Cortex of kidney (tissue), 1 donor: ENCODE data around the gene SEPSECS.

ENCODE experiments used
- DNase-seq: peaks from one replicate; lab custom pipeline; 2025; lab: John Stamatoyannopoulos, UW

Gene SEPSECS

GRCh38 chr4:25155947-25156346 is 4.3 kb downstream of the SEPSECS start:
- DNase-seq: no peak

DNA sequence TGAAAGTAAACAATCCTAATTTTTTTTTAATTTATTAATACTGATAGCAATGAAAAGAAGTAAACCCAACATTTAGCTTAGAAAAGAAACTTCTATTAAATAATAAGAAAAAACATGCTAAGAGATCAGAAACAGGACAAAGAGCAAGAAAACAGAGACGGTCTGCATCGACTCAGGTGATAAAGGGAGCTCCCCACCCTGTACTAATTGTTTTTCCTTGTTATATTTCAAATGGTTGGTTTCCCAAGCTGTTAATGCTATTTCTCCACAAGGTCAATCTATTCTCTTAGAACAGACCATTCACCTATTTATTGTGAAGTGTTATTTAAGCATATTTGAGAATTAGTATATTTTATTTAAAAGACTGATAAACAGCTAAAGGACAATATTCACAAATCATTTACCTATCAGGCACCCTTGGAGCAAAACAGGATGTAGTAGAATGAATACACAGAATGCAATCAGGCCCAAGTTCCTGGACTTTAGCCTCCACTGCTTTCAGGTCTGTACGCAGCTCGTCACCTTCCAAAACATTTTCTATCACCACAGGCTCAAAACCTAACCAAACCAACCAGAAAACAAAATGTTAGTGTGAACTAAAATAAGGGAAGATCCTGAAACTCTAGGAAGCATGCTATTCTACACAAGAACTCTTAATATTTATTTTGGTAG is 5.5 kb downstream of the SEPSECS start:
- no peak for DNase-seq

DNA sequence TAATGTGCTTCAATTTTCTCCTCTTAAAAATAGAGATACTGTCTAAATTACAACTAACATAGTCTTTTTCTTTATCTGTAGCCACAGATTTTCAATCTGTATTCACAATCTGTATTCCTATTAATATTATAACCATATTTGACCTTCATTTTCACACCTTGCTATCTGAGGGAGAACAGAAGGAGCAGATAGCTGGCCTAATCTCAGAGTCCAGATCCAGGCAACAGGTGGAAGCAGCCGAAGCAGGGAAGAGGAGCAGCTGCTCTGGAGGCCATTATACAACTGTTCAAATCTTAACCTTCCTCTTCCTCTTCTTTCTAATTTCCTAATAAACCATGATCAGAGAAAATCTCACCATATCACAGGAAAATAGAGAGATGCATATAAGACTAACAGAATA is 14.2 kb downstream of the SEPSECS start:
- DNase-seq: no peak

- DNase-seq: no peak
Measured at GRCh38 chr4:25144870-25145481, 15.3 kb downstream of the SEPSECS start.

DNA sequence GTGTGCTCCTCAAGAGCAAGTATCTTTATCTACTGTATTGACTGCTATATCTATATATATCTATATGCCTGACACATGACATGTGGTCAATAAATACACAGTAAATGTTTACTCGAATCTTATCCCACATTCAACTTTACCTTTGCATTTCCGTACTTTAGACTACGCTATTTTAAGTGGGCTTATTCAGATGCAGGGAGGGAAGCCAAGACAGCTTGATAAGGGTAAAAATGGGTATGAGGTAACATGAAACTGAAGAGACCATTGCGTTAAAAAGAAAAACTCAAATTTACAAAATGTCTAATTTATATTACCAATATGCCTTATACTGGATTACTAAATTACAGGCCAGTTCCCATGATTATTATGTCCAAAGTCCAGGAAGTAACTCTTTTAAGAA is 17.8 kb downstream of the SEPSECS start:
- DNase-seq: no peak

GRCh38 chr4:25141592-25141991 is 18.7 kb downstream of the SEPSECS start:
- DNase-seq: no peak

GRCh38 chr4:25133132-25133531 is 27.1 kb downstream of the SEPSECS start:
- no peak for DNase-seq

DNA sequence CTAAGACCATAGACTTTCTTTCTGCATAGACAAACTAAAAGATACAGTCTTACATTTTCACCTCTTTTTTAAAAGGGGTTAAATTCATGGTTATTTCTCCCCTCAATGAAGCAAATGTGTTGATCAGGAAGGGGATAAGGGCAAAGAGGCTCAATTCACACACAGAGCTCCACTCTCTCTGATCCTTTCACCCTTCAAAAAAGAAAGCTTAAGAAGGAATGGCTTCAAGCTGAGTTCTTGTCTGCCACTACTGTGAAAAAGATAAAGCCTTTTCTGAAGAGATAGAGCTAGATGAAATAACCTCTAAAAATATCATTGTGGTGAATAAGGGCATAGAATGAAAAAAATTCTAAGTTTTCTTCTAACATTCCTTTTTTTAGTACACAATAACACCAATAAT is 28.3 kb downstream of the SEPSECS start:
- DNase-seq: no peak

GRCh38 chr4:25131381-25131780 is 28.9 kb downstream of the SEPSECS start:
- DNase-seq: no peak

GRCh38 chr4:25129917-25130316 is 30.3 kb downstream of the SEPSECS start:
- DNase-seq: no peak

DNA sequence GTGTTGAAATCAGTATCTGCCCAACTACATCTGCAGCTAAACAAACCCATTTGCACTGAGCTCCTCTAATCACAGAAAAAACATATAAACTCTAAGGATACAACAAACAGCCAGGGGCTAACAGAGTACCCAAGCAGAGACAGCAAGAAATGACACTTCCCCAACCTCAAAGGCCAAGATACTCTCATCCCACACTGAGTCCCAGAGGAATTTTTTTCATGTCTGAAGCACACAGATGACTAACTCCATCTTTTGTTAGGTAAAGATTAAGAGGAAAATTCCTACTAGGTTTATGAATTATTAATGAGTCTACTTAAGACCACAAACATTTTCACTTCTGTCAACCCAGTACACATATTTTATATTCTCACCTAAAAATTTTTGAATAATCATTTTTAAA is 31.6 kb downstream of the SEPSECS start:
- DNase-seq: no peak

DNA sequence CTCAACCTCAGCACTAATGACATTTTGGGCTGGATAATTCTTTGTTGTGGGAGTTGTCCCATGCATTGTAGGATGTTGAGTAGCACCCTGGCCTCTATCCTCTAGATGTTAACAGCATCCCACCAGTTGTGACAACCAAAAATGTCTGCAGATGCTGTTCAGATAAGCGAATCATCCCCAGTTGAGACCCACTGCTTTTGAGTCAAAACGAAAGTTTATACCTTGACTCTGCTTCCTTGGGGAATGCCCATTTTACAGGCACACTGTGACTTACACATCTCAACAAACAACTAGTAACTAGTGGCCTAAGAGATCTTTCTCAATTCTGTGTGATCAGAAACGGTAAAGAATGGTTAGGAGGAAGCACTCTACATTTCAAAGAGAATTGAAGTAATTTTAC is 37.0 kb downstream of the SEPSECS start:
- no peak for DNase-seq

- DNase-seq: no peak
Measured at GRCh38 chr4:25120146-25120940, 39.9 kb downstream of the SEPSECS start.

- DNase-seq: no peak
Measured at GRCh38 chr4:25117716-25118472, 42.4 kb downstream of the SEPSECS start.

- DNase-seq: no peak
Measured at GRCh38 chr4:25117274-25117673, 43.0 kb downstream of the SEPSECS start.

DNA sequence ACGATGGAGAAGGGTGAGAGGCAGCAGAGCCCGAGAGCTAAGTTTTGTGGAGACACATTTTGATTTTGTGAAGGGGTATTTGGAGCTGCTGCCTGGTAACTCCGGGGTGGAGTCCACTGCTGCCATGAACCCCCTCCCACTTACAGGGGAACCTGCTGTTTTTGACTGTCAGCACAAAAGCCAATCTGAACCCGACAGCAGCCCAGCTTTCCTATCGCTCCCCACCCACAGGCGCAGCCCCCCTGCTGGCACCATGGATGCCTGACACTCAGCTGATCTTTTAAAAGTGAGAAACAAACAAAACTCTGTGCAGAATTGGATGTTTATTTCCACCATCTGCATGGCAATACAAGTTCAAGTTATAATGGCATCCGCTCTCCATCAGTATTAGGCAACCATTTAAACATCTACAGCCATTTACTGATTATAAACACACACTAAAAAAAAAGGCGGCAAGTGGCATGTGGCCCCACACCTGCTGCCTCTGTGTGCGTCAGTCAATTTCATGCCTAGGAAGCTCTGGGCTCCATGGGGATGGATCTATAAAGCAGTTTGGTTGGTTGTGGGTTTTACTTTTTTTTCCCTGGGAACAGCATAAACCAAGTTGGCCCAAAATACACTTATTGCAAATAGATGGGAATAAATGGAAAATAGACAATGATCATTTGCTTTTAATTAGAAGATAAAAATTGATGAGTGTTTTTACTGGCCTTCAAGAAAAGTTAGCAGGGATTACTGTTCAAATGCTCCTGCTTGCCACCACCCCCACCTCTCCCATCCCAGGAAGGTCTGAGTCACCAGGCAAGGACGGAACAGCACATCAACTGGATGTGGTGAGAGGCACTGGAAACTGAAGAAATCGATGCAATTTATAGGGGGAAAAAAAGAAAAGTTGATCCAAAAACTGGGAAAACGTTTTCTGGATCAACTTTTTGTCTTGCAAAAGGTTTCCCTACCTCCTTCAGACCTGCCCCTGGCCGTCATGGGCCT is 46.0 kb downstream of the SEPSECS start:
- DNase-seq: no peak

DNA sequence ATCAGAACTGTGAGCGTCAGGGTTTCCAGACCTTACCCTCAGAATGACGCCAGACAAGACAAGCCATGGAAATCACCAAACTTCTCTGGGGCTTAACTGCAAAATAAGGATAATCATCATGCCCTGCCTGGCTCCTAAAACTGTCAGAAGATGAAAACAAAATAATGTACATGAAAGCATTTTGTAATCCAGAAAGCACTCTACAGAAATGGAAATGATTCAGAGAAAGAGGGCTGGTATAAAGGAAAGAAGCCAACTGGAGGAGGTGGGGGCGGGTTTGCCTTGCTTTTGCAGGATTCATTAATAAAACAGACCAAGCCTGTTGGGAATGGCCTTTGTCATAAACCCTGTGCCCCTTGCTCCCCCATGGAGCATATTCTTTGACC is 47.3 kb downstream of the SEPSECS start:
- no peak for DNase-seq

GRCh38 chr4:25112366-25112994 is 47.8 kb downstream of the SEPSECS start:
- no peak for DNase-seq

DNA sequence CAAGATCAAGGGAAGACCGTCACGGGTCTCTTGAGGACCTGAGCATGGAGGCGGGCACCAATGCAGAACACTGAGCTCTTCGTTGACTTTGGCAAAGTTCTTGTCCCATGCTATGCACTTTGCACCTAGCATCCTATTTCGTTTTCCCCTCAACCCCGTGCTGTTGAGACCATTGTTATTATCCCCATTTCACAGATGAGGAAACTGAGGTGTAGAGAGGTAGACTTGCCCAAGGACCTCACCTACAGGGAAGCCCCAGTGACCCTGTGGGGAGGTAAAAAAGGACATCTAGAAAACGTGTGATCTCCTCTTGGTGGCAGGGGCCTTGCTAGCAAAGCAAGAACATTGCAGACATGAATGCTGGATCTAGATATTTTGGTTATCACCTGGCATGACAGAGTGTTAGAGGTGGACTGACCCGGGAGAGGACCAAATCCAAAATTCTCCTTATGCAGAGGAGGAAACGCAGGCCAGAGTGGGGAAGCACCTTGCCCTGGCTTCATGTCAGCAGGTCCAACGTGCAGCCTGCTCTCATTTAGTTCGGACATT is 48.5 kb downstream of the SEPSECS start:
- DNase-seq: no peak

- DNase-seq: no peak
Measured at GRCh38 chr4:25110527-25111329, 49.5 kb downstream of the SEPSECS start.
